B cell (primary cell): ENCODE results near the gene TTC38.

Source experiments
- CTCF ChIP-seq: fragments of 200-600 bp; IDR thresholded peaks from one replicate; pipeline ENCODE4 v1.8.0; 2022; ENCODE audit warnings: antibody characterized with exemption, mild to moderate bottlenecking
- EZH2 ChIP-seq: IDR thresholded peaks from 2 replicates; pipeline ENCODE4 v1.6.1; 2012; ENCODE audit warnings: borderline replicate concordance, low read depth, mild to moderate bottlenecking, moderate library complexity, low read length; ENCODE audit not compliant: insufficient read depth, poor library complexity, severe bottlenecking

GRCh38 chr22:46240073-46240472 is 27.7 kb upstream of the TTC38 start:
- TF ChIP-seq EZH2 (no peak), CTCF (no peak)
